Right ventricle myocardium superior (tissue), 1 donor: ENCODE measurements around the gene PCLAF. TPM values are rescaled to one million over a fixed set of nuclear protein-coding genes. Genes with fewer than 3 reads are reported as not detected.
"Not testable (repeated sequence)": the region's sequence is repeated elsewhere in the genome, so short reads cannot be mapped to it uniquely, and the experiment has no call there.

Source experiments
- ATAC-seq: fragments of 200-7000 bp; cut with Tn5 transposase; one replicate; pipeline ENCODE4 v1.9.1; 2020; ENCODE audit warnings: mild to moderate bottlenecking; ENCODE audit not compliant: poor library complexity
- DNase-seq: peaks from one replicate; pipeline ENCODE4 v3.0.0-alpha.2; 2020
- intact Hi-C: fragments of 100-400 bp; cut with DNase I; formaldehyde crosslinking; loops from one replicate; pipeline ENCODE4 v1.11.2; 2022
- total RNA-seq: library from RNA; stranded (reverse); fragmentation: NEBNext Ultra II Directional; extraction: Animal tissue kit (Norgen Biotek cat#: 25700); gene quantifications from one replicate; pipeline ENCODE4 v1.2.1, GENCODE V29; 2021
- donor health status: DM: no; HTN: yes; CAD: no; lungs with severe emphysema.

The PCLAF gene
- total RNA-seq, 1 donor from 2014 or later, result 0.59 TPM

- DNase-seq (no peak), ATAC-seq (no peak)
- intact Hi-C loops, result no loop called here
Measured at GRCh38 chr15:64379216-64379960, 1.9 kb downstream of the PCLAF start.

- ATAC-seq, result no peak
- intact Hi-C loops, result no loop called here
Measured at GRCh38 chr15:64373360-64373759, 7.9 kb downstream of the PCLAF start.

DNA sequence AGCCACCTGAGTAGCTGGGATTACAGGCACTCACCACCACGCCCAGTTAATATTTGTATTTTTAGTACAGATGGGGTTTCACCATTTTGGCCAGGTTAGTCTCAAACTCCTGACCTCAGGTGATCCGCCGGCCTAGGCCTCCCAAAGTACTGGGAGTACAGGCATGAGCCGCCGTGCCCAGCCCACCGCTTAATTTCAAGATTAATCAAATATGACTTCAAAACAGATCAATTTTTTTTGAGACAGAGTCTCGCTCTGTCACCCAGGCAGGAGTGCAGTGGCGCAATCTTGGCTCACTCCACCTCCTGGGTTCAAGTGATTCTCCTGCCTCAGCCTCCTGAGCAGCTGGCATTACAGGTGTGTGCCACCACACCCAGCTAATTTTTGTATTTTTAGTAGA, 9.9 kb downstream of the PCLAF start:
- ATAC-seq, intact Hi-C loops, DNase-seq: not testable (repeated sequence)

More at GRCh38 chr15:64373360-64373759, 7.9 kb downstream of the PCLAF start:
- no peak for DNase-seq

DNA sequence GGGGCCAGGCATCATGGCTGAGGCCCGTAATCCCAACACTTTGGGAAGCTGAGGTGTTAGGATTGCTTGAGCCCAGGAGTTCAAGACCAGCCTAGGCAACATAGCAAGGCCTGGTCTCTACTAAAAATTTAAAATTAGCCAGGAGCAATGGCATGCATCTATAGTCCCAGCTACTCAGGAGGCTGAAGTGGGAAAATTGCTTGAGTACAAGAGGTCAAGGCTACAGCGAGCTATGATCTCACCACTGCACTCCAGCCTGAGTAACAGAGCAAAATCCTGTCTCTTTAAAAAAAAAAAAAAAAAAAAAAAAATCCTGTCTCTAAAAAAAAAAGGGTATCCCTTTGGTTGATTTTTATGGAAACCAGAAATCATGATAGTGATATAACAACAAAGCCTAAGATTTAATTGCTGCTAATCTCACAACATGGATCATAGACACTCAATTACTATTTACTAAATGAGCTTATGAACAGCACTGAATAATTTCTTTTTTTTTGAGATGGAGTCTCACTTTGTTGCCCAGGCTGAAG, 12.1 kb downstream of the PCLAF start:
- DNase-seq (no peak), ATAC-seq (no peak)
- intact Hi-C loops, result no loop called here

DNA sequence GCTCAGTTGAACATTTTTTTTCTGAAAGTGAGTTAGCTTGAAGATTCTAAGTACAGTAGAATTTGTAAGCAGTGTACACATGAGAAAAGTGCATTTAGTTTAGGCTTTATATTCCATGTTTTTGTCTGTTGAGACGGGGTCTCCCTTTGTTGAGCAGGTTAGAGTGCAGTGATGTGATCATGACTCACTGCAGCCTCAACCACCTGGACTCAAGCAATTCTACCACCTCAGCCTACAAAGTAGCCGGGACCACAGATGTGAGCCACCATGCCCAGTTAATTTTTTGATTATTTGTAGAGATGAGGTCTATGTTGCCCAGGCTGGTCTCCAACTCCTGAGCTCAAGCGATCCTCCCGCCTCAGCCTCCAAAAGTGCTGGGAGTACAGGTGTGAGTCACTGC, 20.0 kb downstream of the PCLAF start:
- no peak for ATAC-seq
- intact Hi-C loops, result no loop called here

DNA sequence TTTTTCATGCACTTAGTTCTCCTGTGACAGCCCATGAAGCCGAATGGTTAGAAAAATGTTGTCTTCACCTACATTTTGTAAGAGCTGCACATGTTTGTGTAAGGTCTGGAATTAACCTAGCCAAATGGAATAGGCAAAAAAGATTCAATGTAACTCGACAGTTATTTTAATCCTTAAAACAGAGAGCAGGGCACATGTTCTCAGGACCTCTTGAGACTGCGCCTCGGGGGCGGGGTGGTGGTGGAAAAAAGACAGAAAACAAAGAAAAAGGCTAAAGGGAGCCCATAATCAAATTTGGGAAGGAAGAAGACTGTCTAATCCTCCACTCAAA, 24.6 kb downstream of the PCLAF start:
- ATAC-seq (no peak), DNase-seq (no peak)
- intact Hi-C loops, result no loop called here

More for the DNA sequence above, 20.0 kb downstream of the PCLAF start:
- no peak for DNase-seq

GRCh38 chr15:64355944-64356709, 25.1 kb downstream of the PCLAF start, which contains the start of gene CSNK1G1:
TSS of gene CSNK1G1 (minus strand) at chr15:64356173. CDS start at chr15:64300499, 55,674 bp downstream.
- intact Hi-C loops, result no loop called here
- peak; percentile 100 for ATAC-seq
- DNase-seq, result peak; percentile 96

GRCh38 chr15:64355348-64355943, 25.8 kb downstream of the PCLAF start:
- ATAC-seq, result peak; percentile 34
- intact Hi-C loops, result no loop called here
- DNase-seq, result no peak

GRCh38 chr15:64354688-64355344, 26.4 kb downstream of the PCLAF start:
- intact Hi-C loops, result no loop called here

DNA sequence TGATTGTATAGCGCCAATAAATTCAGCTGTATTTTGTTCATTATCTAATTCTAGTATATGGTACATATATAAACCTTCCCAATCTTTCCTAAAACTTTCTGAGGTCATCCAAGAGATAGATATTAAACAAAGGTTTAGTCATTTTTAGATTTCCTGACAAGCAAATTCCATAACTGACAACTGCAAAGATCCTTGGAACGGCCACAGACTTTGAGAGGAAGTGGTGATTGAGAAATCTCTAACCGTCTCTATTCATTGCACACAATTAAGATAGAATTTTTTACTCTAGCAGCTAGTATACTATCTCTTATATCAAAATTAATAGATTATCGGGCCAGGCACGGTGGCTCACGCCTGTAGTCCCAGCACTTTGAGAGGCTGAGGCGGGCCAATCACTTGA, 30.0 kb downstream of the PCLAF start:
- ATAC-seq (no peak), DNase-seq (no peak)
- intact Hi-C loops, result no loop called here

More at GRCh38 chr15:64354688-64355344, 26.4 kb downstream of the PCLAF start:
- ATAC-seq, result no peak
- no peak for DNase-seq

DNA sequence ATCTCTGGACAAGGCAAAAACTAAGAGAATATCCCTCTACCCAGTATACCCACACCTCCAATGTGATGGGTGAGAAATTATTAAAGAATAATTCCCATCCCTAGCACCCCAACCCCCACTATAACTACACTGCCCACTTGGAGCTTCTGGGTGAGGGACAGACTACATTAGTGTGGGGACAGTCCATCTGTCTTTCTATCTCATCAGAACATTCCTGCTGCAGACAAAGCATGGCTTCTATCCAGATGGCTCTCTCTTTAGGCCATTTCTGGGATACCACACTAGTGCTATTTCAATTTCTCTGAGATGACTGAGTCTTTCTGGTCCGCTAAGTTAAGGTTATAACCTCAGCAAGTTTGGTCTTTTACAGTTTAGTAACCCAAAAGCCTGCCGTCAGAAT, 31.9 kb downstream of the PCLAF start:
- DNase-seq, result no peak
- intact Hi-C loops, result no loop called here
- peak; percentile 43 for ATAC-seq

GRCh38 chr15:64348455-64348854, 32.8 kb downstream of the PCLAF start:
- ATAC-seq, result no peak
- intact Hi-C loops, result no loop called here
- DNase-seq, result no peak

- intact Hi-C loops, ATAC-seq, DNase-seq: not testable (repeated sequence)
Measured at GRCh38 chr15:64346242-64346641, 35.0 kb downstream of the PCLAF start.

GRCh38 chr15:64344651-64345294, 36.5 kb downstream of the PCLAF start:
- DNase-seq, result no peak
- intact Hi-C loops, result no loop called here
- ATAC-seq, result no peak

DNA sequence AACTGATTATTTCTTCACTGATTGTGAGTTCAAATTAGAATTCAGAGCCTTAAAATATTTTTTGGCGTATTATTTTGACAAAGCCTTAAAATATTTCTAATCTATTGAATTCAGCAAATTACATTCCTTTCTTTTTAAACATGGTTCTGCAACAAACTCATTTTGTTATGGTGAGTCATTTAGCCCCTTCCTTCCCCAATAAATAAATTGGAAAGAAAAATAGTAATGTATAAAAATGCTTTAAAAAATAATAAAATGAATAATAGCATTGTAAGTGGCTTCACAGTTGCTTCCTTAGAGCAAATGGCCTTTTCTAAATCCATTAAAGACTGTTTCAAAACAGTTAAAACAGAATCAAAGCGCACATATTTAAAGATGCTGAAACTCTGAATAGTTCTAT, 37.4 kb downstream of the PCLAF start:
- DNase-seq, result no peak
- intact Hi-C loops, result no loop called here
- ATAC-seq, result no peak

GRCh38 chr15:64343222-64343621, 38.0 kb downstream of the PCLAF start:
- DNase-seq (no peak), ATAC-seq (no peak)
- intact Hi-C loops, result no loop called here

- DNase-seq (no peak), ATAC-seq (no peak)
- intact Hi-C loops, result no loop called here
Measured at GRCh38 chr15:64341961-64342360, 39.3 kb downstream of the PCLAF start.

GRCh38 chr15:64340355-64340754, 40.9 kb downstream of the PCLAF start:
- intact Hi-C loops, result no loop called here
- ATAC-seq (no peak), DNase-seq (no peak)
